GM12891 (cell line): ENCODE results near the gene PLPPR1.
"Not testable (repeated sequence)": the region's sequence is repeated elsewhere in the genome, so short reads cannot be mapped to it uniquely, and the experiment has no call there.

ENCODE experiments used
- PAX5 ChIP-seq: IDR thresholded peaks from 2 replicates; pipeline ENCODE4 v1.6.1; 2011; ENCODE audit warnings: low read length, moderate library complexity, mild to moderate bottlenecking; ENCODE audit not compliant: insufficient read depth, severe bottlenecking
- POLR2A ChIP-seq: IDR thresholded peaks from 2 replicates; pipeline ENCODE4 v1.6.1; 2011; ENCODE audit warnings: low read depth, low read length, control low read depth
- POLR2AphosphoS5 ChIP-seq: IDR thresholded peaks from 2 replicates; pipeline ENCODE4 v1.6.1; 2011; ENCODE audit warnings: low read depth, low read length, control low read depth
- SPI1 ChIP-seq: IDR thresholded peaks from 2 replicates; pipeline ENCODE4 v1.6.1; 2011; ENCODE audit warnings: low read depth, low read length, control low read depth
- TAF1 ChIP-seq: IDR thresholded peaks from 2 replicates; pipeline ENCODE4 v1.6.1; 2011; ENCODE audit warnings: low read depth, low read length, control low read depth

GRCh38 chr9:101127369-101127768, 98.8 kb downstream of the PLPPR1 start:
- not testable (repeated sequence) for TF ChIP-seq POLR2A, POLR2AphosphoS5, TAF1, SPI1, PAX5
